ENCODE results near the gene PRPF8. TPM values are rescaled to one million over a fixed set of nuclear protein-coding genes. Genes with fewer than 3 reads are reported as not detected.
A peak's percentile ranks its signal among the peaks of the same experiment; 100 is the strongest.

PRPF8 gene
- total RNA-seq: 100 to 1,000 TPM; 430 to 447 TPM
- 209 TPM for polyA plus RNA-seq

DNA sequence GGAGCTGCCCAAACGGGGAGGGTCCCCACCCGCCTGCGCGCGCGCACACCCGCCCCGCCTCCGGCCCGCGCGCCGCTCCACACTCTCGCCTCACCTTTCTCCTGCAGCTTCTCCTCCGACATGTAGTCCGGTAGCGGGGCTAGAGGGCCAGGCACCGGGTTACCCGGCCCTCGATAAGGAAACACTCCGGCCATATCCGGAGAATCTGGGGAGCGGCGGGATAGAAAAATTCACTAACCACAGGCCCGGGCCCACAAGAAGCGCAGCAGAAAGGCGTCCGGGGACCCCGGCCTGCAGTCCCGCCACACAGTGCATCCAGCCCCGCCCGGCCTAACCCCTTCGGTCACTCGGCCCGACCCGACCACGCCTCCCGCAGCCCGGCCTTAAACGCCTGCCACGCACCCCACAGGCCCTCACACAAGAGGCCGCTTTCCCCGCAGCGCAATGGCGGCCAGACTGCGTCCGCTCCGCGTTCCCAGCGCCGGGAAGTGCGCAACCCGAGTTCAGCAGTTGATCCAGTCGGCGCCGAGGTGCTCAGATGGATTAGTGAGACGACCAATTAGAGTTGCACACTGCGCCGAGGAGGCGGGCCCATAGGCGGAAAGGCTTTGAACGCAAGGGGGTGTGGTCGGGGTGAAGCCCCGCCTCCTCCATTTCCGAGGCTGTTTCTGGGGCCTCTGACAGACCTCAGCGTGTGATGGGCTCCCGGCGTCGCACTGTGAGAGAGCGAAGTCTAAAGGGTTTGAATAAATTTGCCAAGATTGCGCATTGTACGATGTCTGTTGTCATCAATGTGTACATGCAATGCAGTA lies at the start of gene PRPF8:
Gene PRPF8, minus strand, starts transcription at position 490 of the 812 bp plus-strand sequence. Its CDS starts 296 bp downstream, at position 194.
- Mint-ChIP-seq H3K4me1 (peaks cover 38 to 53% (median 47%) of the 10 kb centered on the region in 3 donors), H3K36me3 (peaks cover 15 to 47% (median 22%) of the 10 kb centered on the region in 3 donors), H3K4me3 (peak within 1 kb of the TSS; percentile 91 to 100 (median 99)), H3K27ac (peak within 1 kb of the TSS; percentile 85 to 100 (median 99)), H3K9me3 (no peaks in the 10 kb centered on the region), H3K27me3 (no peaks in the 10 kb centered on the region)
- H3K27me3 ChIP-seq (ENCODE audit: insufficient read depth, low read length, poor library complexity, severe bottlenecking): no peaks in the 10 kb centered on the region
- peaks cover 24% of the 10 kb centered on the region for H3K4me1 ChIP-seq (ENCODE audit: insufficient read depth, low read length)
- peaks cover 31% of the 10 kb centered on the region for H3K36me3 ChIP-seq (ENCODE audit: insufficient read depth, low read length)
- POLR2A ChIA-PET: interaction anchor here (0.5 to 2.1 kb wide), 11 partner anchors 9 to 196 kb away, joined by 3 to 26 read pairs (median 3); partner anchors contain the start of genes RILP and WDR81
- peak; percentile 97 to 99 (median 97) for DNase-seq
- CTCF ChIA-PET: interaction anchor here (0.9 to 1.9 kb wide), 4 partner anchors 11 to 55 kb away, joined by 3 to 6 read pairs (median 4); partner anchors contain the start of genes RILP and SLC43A2
- peak within 1 kb of the TSS; percentile 80 for H3K4me3 ChIP-seq (ENCODE audit: low read length)
- peak within 1 kb of the TSS; percentile 94 for H3K27ac ChIP-seq (ENCODE audit: low read depth, low read length)
- no peaks in the 10 kb centered on the region for H3K9me3 ChIP-seq (ENCODE audit: low read length)

DNA sequence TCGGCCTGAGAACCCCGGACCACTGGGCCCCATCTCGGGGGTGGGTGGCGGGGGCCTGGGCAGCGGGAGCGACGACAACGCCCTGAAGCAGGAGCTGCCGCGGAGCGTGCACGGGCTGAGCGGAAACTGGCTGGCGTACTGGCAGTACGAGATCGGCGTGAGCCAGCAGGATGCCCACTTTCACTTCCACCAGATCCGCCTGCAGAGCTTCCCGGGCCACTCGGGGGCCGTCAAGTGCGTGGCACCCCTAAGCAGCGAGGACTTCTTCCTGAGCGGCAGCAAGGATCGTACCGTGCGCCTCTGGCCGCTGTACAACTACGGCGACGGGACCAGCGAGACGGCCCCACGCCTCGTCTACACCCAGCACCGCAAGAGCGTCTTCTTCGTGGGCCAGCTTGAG lies 49.1 kb upstream of the PRPF8 start:
- no peaks in the 10 kb centered on the region for H3K27me3 ChIP-seq (ENCODE audit: insufficient read depth, low read length, poor library complexity, severe bottlenecking)
- ChIA-PET CTCF (no interaction called here), POLR2A (interaction anchor here (1.2 kb wide), 1 partner anchor 9 kb away, joined by 3 read pairs; the partner anchor contains the start of gene WDR81)
- no peaks in the 10 kb centered on the region for H3K9me3 ChIP-seq (ENCODE audit: low read length)
- Mint-ChIP-seq H3K4me3 (no peak overlapping the region), H3K27ac (no peak overlapping the region), H3K9me3 (no peaks in the 10 kb centered on the region), H3K36me3 (peaks cover 0 to 65% (median 14%) of the 10 kb centered on the region in 3 donors), H3K4me1 (peaks cover 6 to 15% (median 8%) of the 10 kb centered on the region in 3 donors), H3K27me3 (peaks cover 0 to 2% of the 10 kb centered on the region in 2 donors)
- H3K4me3 ChIP-seq (ENCODE audit: low read length): no peak overlapping the region
- DNase-seq: no peak
- no peak overlapping the region for H3K27ac ChIP-seq (ENCODE audit: low read depth, low read length)
- no peaks in the 10 kb centered on the region for H3K4me1 ChIP-seq (ENCODE audit: insufficient read depth, low read length)
- no peaks in the 10 kb centered on the region for H3K36me3 ChIP-seq (ENCODE audit: insufficient read depth, low read length)

GRCh38 chr17:1732833-1733321 lies 48.2 kb upstream of the PRPF8 start:
- DNase-seq: no peak
- no peaks in the 10 kb centered on the region for H3K36me3 ChIP-seq (ENCODE audit: insufficient read depth, low read length)
- H3K27me3 Mint-ChIP-seq: peaks cover 0 to 2% of the 10 kb centered on the region in 2 donors
- no peaks in the 10 kb centered on the region for H3K27me3 ChIP-seq (ENCODE audit: insufficient read depth, low read length, poor library complexity, severe bottlenecking)
- no peak overlapping the region for H3K27ac ChIP-seq (ENCODE audit: low read depth, low read length)
- POLR2A ChIA-PET: no interaction called here
- H3K36me3 Mint-ChIP-seq: peaks cover 0 to 69% (median 14%) of the 10 kb centered on the region in 3 donors
- CTCF ChIA-PET: no interaction called here
- no peak overlapping the region for H3K4me3 ChIP-seq (ENCODE audit: low read length)
- no peak overlapping the region for H3K27ac Mint-ChIP-seq
- no peak overlapping the region for H3K4me3 Mint-ChIP-seq
- peaks cover 8 to 23% (median 10%) of the 10 kb centered on the region in 3 donors for H3K4me1 Mint-ChIP-seq
- no peaks in the 10 kb centered on the region for H3K4me1 ChIP-seq (ENCODE audit: insufficient read depth, low read length)
- H3K9me3 ChIP-seq (ENCODE audit: low read length): no peaks in the 10 kb centered on the region
- no peaks in the 10 kb centered on the region for H3K9me3 Mint-ChIP-seq

GRCh38 chr17:1732241-1732832 lies 47.7 kb upstream of the PRPF8 start:
- peaks cover 0 to 2% of the 10 kb centered on the region in 2 donors for H3K27me3 Mint-ChIP-seq
- Histone ChIP-seq H3K27ac (ENCODE audit: low read depth, low read length) (no peak overlapping the region), H3K36me3 (ENCODE audit: insufficient read depth, low read length) (no peaks in the 10 kb centered on the region), H3K9me3 (ENCODE audit: low read length) (no peaks in the 10 kb centered on the region), H3K4me1 (ENCODE audit: insufficient read depth, low read length) (no peaks in the 10 kb centered on the region), H3K27me3 (ENCODE audit: insufficient read depth, low read length, poor library complexity, severe bottlenecking) (no peaks in the 10 kb centered on the region), H3K4me3 (ENCODE audit: low read length) (no peak overlapping the region)
- H3K27ac Mint-ChIP-seq: no peak overlapping the region
- peaks cover 8 to 24% (median 10%) of the 10 kb centered on the region in 3 donors for H3K4me1 Mint-ChIP-seq
- ChIA-PET CTCF (interaction anchor here (2.6 kb wide), 1 partner anchor 11 kb away, joined by 12 read pairs; no protein-coding TSS in a partner anchor), POLR2A (no interaction called here)
- H3K36me3 Mint-ChIP-seq: peaks cover 0 to 71% (median 14%) of the 10 kb centered on the region in 3 donors
- no peak overlapping the region for H3K4me3 Mint-ChIP-seq
- no peak for DNase-seq
- H3K9me3 Mint-ChIP-seq: no peaks in the 10 kb centered on the region

DNA sequence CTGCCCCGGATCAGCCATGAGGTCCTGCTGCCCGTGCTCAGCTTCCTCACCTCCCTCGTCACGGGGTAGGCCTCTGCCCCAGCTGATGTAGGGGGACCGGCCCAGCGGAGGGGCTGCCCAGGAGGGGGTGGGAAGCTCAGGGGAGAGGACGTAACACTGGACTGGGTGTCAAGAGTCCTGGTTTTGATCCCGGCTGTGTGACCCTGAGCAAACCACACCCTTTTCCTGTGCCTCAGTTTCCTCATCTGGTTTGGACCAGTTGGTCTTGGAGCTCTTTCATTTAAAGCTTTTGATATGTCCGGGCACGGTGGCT lies 46.5 kb upstream of the PRPF8 start:
- peaks cover 0 to 66% (median 11%) of the 10 kb centered on the region in 3 donors for H3K36me3 Mint-ChIP-seq
- ChIA-PET CTCF (interaction anchor here (2.6 kb wide), 1 partner anchor 10 kb away, joined by 12 read pairs; no protein-coding TSS in a partner anchor), POLR2A (no interaction called here)
- Histone ChIP-seq H3K27ac (ENCODE audit: low read depth, low read length) (peak overlapping the region; percentile 24), H3K27me3 (ENCODE audit: insufficient read depth, low read length, poor library complexity, severe bottlenecking) (no peaks in the 10 kb centered on the region), H3K9me3 (ENCODE audit: low read length) (no peaks in the 10 kb centered on the region), H3K4me1 (ENCODE audit: insufficient read depth, low read length) (peaks cover 8% of the 10 kb centered on the region), H3K36me3 (ENCODE audit: insufficient read depth, low read length) (no peaks in the 10 kb centered on the region), H3K4me3 (ENCODE audit: low read length) (no peak overlapping the region)
- no peak for DNase-seq
- H3K4me1 Mint-ChIP-seq: peaks cover 8 to 26% (median 10%) of the 10 kb centered on the region in 3 donors
- no peak overlapping the region for H3K4me3 Mint-ChIP-seq
- no peak overlapping the region for H3K27ac Mint-ChIP-seq
- no peaks in the 10 kb centered on the region for H3K27me3 Mint-ChIP-seq
- no peaks in the 10 kb centered on the region for H3K9me3 Mint-ChIP-seq

- Histone ChIP-seq H3K4me1 (ENCODE audit: insufficient read depth, low read length) (peaks cover 14% of the 10 kb centered on the region), H3K27me3 (ENCODE audit: insufficient read depth, low read length, poor library complexity, severe bottlenecking) (no peaks in the 10 kb centered on the region), H3K36me3 (ENCODE audit: insufficient read depth, low read length) (no peaks in the 10 kb centered on the region), H3K27ac (ENCODE audit: low read depth, low read length) (peak overlapping the region; percentile 65), H3K9me3 (ENCODE audit: low read length) (no peaks in the 10 kb centered on the region), H3K4me3 (ENCODE audit: low read length) (no peak overlapping the region)
- H3K27me3 Mint-ChIP-seq: no peaks in the 10 kb centered on the region
- DNase-seq: no peak
- ChIA-PET POLR2A (no interaction called here), CTCF (interaction anchor here (2.6 kb wide), 1 partner anchor 10 kb away, joined by 12 read pairs; no protein-coding TSS in a partner anchor)
- peaks cover 12 to 31% (median 12%) of the 10 kb centered on the region in 3 donors for H3K4me1 Mint-ChIP-seq
- H3K4me3 Mint-ChIP-seq: no peak overlapping the region
- H3K36me3 Mint-ChIP-seq: peaks cover 0 to 65% (median 11%) of the 10 kb centered on the region in 3 donors
- peak overlapping the region in 1 of 8 donors; percentile 17 for H3K27ac Mint-ChIP-seq
- no peaks in the 10 kb centered on the region for H3K9me3 Mint-ChIP-seq
These were observed 45.9 kb upstream of the PRPF8 start for GRCh38 chr17:1730326-1731193.

DNA sequence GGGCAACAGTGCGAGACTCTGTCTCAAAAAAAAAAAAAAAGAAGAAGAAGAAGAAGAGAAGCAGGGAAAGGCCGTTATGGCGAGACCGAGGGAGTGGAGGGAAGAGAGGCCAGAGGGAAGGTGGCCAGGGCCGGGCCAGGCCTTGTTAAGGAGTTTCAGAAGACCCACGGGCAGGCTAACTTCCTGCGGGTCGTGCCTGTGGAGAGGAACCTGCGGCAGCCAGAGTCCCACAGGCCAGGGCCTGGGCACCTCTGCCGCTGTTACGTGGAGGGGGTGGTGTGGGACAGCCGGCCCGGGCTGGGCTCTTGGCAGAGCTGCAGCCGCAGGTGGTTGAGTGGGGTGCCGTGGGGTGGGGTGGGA lies 45.3 kb upstream of the PRPF8 start:
- CTCF ChIA-PET: interaction anchor here (1.8 to 2.6 kb wide), 2 partner anchors 9 to 14 kb away, joined by 4 to 12 read pairs; no protein-coding TSS in a partner anchor
- H3K9me3 Mint-ChIP-seq: no peaks in the 10 kb centered on the region

More for the DNA sequence above, 45.3 kb upstream of the PRPF8 start:
- H3K36me3 ChIP-seq (ENCODE audit: insufficient read depth, low read length): no peaks in the 10 kb centered on the region
- no peaks in the 10 kb centered on the region for H3K27me3 ChIP-seq (ENCODE audit: insufficient read depth, low read length, poor library complexity, severe bottlenecking)
- no peak for DNase-seq
- no peak overlapping the region for H3K4me3 ChIP-seq (ENCODE audit: low read length)
- Mint-ChIP-seq H3K4me3 (no peak overlapping the region), H3K36me3 (peaks cover 0 to 63% (median 11%) of the 10 kb centered on the region in 3 donors), H3K4me1 (peaks cover 15 to 36% (median 16%) of the 10 kb centered on the region in 3 donors), H3K27ac (peak overlapping the region in 1 of 8 donors; percentile 79), H3K27me3 (no peaks in the 10 kb centered on the region)
- H3K4me1 ChIP-seq (ENCODE audit: insufficient read depth, low read length): peaks cover 19% of the 10 kb centered on the region
- no peaks in the 10 kb centered on the region for H3K9me3 ChIP-seq (ENCODE audit: low read length)
- no peak overlapping the region for H3K27ac ChIP-seq (ENCODE audit: low read depth, low read length)
- POLR2A ChIA-PET: interaction anchor here (0.7 kb wide), 1 partner anchor 102 kb away, joined by 4 read pairs; no protein-coding TSS in a partner anchor
